ENCODE data around the gene NUP160.

DNA sequence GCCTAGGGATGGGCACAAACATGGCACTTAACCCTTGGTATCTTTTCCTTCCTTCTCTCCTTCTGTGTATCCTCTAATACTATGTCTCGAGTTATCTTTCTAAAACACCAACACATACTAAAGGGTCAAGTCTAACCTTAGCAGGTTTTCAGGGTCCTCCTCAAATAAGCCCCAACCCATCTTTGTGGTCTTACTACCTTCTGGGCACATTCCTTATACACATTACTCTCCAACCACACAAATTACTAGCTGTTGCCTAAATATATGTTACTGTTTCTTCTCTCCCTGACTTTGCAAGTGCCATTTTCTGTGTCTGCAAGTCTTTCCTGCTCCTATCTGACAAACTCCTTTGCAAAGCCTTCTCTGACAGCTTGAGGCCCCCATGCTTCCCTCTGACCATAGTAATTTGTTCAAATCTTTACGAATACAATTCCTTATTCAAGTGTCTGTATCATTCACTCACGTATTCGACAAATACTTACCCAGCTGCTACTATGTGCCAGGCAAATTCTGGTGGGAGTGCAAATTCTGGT is 15.8 kb upstream of the NUP160 start:
- no peak for TF ChIP-seq POLR2A (IDR thresholded peaks at IDR 0.05; ENCODE audit: low read length)
- no peak for TF ChIP-seq GATA1 (IDR thresholded peaks at IDR 0.05; ENCODE audit: low read depth, low read length)

Data from erythroblast (primary cell).